Astrocyte (in vitro differentiated cells and primary cell): ENCODE data around the gene VPS37C. TPM values are rescaled to one million over a fixed set of nuclear protein-coding genes. Genes with fewer than 3 reads are reported as not detected.

Experiments used
- DNase-seq: peaks from one replicate; pipeline ENCODE4 v3.0.0-alpha.2; 2010; ENCODE audit warnings: low read depth
- FAIRE-seq: peaks from 2 replicates; lab custom pipeline; 2011; peaks lifted over from hg19 to GRCh38; lab: Jason Lieb, UNC
- H2AFZ ChIP-seq: 2 replicates; pipeline ENCODE4 v1.6.0; 2012; ENCODE audit warnings: low read depth, low read length, inconsistent platforms
- H3K27ac ChIP-seq: 2 replicates; pipeline ENCODE4 v1.5.1; 2011; ENCODE audit warnings: low read depth, low read length, inconsistent platforms
- H3K27me3 ChIP-seq: 2 replicates; pipeline ENCODE4 v1.6.0; 2011; ENCODE audit warnings: low read length, inconsistent platforms; ENCODE audit not compliant: insufficient read depth
- H3K36me3 ChIP-seq: 2 replicates; pipeline ENCODE4 v1.5.1; 2011; ENCODE audit warnings: low read length, inconsistent platforms; ENCODE audit not compliant: insufficient read depth
- H3K4me1 ChIP-seq: 2 replicates; pipeline ENCODE4 v1.5.1; 2011; ENCODE audit warnings: low read length, inconsistent platforms; ENCODE audit not compliant: insufficient read depth
- H3K4me2 ChIP-seq: 2 replicates; pipeline ENCODE4 v1.6.0; 2012; ENCODE audit warnings: low read length, inconsistent platforms
- H3K4me3 ChIP-seq: 2 replicates; pipeline ENCODE4 v1.5.1; 2011; ENCODE audit warnings: low read depth, mild to moderate bottlenecking, low read length, inconsistent platforms; ENCODE audit not compliant: insufficient read depth
- H3K79me2 ChIP-seq: 2 replicates; pipeline ENCODE4 v1.6.0; 2012; ENCODE audit warnings: mild to moderate bottlenecking, low read length, inconsistent platforms; ENCODE audit not compliant: insufficient read depth
- H3K9ac ChIP-seq: 2 replicates; pipeline ENCODE4 v1.6.0; 2012; ENCODE audit warnings: mild to moderate bottlenecking, low read length, inconsistent platforms
- H3K9me3 ChIP-seq: 2 replicates; pipeline ENCODE4 v1.5.1; 2012; ENCODE audit warnings: low read depth, mild to moderate bottlenecking, low read length, inconsistent platforms; ENCODE audit not compliant: insufficient read depth
- H4K20me1 ChIP-seq: 2 replicates; pipeline ENCODE4 v1.6.0; 2012; ENCODE audit warnings: low read length, inconsistent platforms; ENCODE audit not compliant: insufficient read depth
- H3K27ac Mint-ChIP-seq: one replicate; pipeline ENCODE4 v1.8.0; 2021; ENCODE audit warnings: mild to moderate bottlenecking, mixed read lengths; ENCODE audit not compliant: unreplicated experiment
- H3K27me3 Mint-ChIP-seq: one replicate; pipeline ENCODE4 v1.8.0; 2021; ENCODE audit warnings: low read depth, mixed read lengths; ENCODE audit not compliant: unreplicated experiment
- H3K36me3 Mint-ChIP-seq: one replicate; pipeline ENCODE4 v1.8.0; 2021; ENCODE audit warnings: low read depth, mixed read lengths; ENCODE audit not compliant: unreplicated experiment
- H3K4me1 Mint-ChIP-seq: one replicate; pipeline ENCODE4 v1.8.0; 2021; ENCODE audit warnings: low read depth, mixed read lengths; ENCODE audit not compliant: unreplicated experiment
- H3K4me3 Mint-ChIP-seq: one replicate; pipeline ENCODE4 v1.8.0; 2021; ENCODE audit warnings: mild to moderate bottlenecking, moderate library complexity, mixed read lengths; ENCODE audit not compliant: unreplicated experiment
- H3K9me3 Mint-ChIP-seq: one replicate; pipeline ENCODE4 v1.8.0; 2021; ENCODE audit warnings: mild to moderate bottlenecking, mixed read lengths; ENCODE audit not compliant: unreplicated experiment
- EZH2 ChIP-seq: IDR thresholded peaks from 2 replicates; pipeline ENCODE4 v1.6.1; 2012; ENCODE audit warnings: mild to moderate bottlenecking, low read length, inconsistent platforms; ENCODE audit not compliant: insufficient read depth
- total RNA-seq: library from RNA; stranded (reverse); gene quantifications from 2 replicates; pipeline ENCODE4 v1.2.1, GENCODE V29; 2021
- TF ChIP-seq, protein P1 (sequence below): IDR thresholded peaks from 2 replicates; pipeline ENCODE4 v1.5.1; 2011; ENCODE audit warnings: low read depth, mild to moderate bottlenecking, inconsistent platforms, low read length, moderate library complexity; ENCODE audit not compliant: insufficient read depth

VPS37C gene
- total RNA-seq, 1 donor from 2014 or later, result 18.1 TPM

DNA sequence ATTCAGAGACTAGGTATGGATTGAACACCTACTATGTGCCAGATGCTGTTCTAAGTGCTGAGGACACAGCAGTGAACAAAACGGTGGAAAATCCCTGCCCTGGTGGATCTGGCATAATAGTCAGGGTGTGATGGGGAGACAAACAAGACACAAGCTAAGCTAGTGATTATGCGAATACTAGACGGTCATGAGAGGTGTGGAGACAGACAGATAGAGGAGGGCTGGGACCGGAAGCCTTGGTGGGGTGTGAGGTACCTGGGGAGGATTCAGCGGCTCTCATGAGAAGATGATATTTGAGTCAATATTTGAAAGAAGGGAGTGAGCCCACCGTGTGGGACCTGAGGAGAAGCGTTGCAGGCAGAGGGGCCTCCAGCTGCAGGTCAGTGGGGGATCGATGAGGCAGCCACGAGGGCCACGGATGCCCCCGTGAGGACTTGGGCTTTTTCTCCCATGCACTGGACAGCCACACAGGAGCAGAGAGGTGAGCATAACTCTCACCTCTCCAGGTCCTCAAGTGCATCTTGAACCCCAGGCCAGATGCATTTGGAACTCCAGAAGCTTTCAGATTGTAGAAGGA lies 54.2 kb downstream of the VPS37C start:
- H3K4me1 Mint-ChIP-seq, result no peaks in the 10 kb centered on the region
- H4K20me1 ChIP-seq, result no peaks in the 10 kb centered on the region
- no peak for FAIRE-seq
- no peaks in the 10 kb centered on the region for H3K4me1 ChIP-seq
- peaks cover 38% of the 10 kb centered on the region for H3K27me3 Mint-ChIP-seq
- no peak overlapping the region for H2AFZ ChIP-seq
- no peak overlapping the region for H3K4me3 ChIP-seq
- TF ChIP-seq, protein P1, sequence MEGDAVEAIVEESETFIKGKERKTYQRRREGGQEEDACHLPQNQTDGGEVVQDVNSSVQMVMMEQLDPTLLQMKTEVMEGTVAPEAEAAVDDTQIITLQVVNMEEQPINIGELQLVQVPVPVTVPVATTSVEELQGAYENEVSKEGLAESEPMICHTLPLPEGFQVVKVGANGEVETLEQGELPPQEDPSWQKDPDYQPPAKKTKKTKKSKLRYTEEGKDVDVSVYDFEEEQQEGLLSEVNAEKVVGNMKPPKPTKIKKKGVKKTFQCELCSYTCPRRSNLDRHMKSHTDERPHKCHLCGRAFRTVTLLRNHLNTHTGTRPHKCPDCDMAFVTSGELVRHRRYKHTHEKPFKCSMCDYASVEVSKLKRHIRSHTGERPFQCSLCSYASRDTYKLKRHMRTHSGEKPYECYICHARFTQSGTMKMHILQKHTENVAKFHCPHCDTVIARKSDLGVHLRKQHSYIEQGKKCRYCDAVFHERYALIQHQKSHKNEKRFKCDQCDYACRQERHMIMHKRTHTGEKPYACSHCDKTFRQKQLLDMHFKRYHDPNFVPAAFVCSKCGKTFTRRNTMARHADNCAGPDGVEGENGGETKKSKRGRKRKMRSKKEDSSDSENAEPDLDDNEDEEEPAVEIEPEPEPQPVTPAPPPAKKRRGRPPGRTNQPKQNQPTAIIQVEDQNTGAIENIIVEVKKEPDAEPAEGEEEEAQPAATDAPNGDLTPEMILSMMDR, result no peak
- TF ChIP-seq EZH2, result no peak
- no peaks in the 10 kb centered on the region for H3K9me3 Mint-ChIP-seq
- no peak overlapping the region for H3K27ac ChIP-seq
- no peaks in the 10 kb centered on the region for H3K36me3 ChIP-seq
- H3K27me3 ChIP-seq, result no peaks in the 10 kb centered on the region
- no peak overlapping the region for H3K9ac ChIP-seq
- H3K79me2 ChIP-seq, result no peaks in the 10 kb centered on the region
- H3K4me3 Mint-ChIP-seq, result no peak overlapping the region
- H3K36me3 Mint-ChIP-seq, result peaks cover 1% of the 10 kb centered on the region
- H3K9me3 ChIP-seq, result no peaks in the 10 kb centered on the region
- no peak for DNase-seq
- H3K4me2 ChIP-seq, result no peak overlapping the region
- no peak overlapping the region for H3K27ac Mint-ChIP-seq

DNA sequence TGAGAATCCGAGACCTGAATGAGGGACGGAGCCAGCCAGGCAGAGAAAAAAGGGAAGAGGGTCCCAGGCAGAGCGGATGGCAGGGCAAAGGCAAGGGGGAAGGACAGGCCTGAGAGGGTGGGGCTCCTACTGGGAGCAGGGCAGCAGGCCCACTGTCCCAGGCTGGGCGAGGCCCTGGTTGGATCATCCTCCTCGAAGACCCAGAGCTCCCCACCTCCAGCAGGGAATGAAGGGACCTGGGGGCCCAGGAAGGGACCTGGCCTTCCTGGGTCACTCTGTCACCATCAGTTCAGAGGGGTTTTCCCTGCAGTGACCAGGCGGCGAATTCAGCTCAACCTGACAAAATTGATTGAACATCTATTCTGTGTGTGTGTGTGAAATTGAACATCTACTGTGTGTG lies 54.9 kb downstream of the VPS37C start:
- H3K27me3 ChIP-seq, result no peaks in the 10 kb centered on the region
- no peak for FAIRE-seq
- H3K4me2 ChIP-seq, result no peak overlapping the region
- Mint-ChIP-seq H3K27ac (no peak overlapping the region), H3K9me3 (no peaks in the 10 kb centered on the region), H3K4me1 (no peaks in the 10 kb centered on the region), H3K36me3 (no peaks in the 10 kb centered on the region), H3K4me3 (no peak overlapping the region), H3K27me3 (peaks cover 31% of the 10 kb centered on the region)
- no peak for DNase-seq
- TF ChIP-seq, protein P1, result no peak
- TF ChIP-seq EZH2, result no peak
- no peaks in the 10 kb centered on the region for H3K9me3 ChIP-seq
- no peaks in the 10 kb centered on the region for H4K20me1 ChIP-seq
- no peaks in the 10 kb centered on the region for H3K4me1 ChIP-seq
- H3K9ac ChIP-seq, result no peak overlapping the region
- H3K27ac ChIP-seq, result no peak overlapping the region
- no peaks in the 10 kb centered on the region for H3K79me2 ChIP-seq
- H2AFZ ChIP-seq, result no peak overlapping the region
- H3K4me3 ChIP-seq, result no peak overlapping the region
- no peaks in the 10 kb centered on the region for H3K36me3 ChIP-seq

DNA sequence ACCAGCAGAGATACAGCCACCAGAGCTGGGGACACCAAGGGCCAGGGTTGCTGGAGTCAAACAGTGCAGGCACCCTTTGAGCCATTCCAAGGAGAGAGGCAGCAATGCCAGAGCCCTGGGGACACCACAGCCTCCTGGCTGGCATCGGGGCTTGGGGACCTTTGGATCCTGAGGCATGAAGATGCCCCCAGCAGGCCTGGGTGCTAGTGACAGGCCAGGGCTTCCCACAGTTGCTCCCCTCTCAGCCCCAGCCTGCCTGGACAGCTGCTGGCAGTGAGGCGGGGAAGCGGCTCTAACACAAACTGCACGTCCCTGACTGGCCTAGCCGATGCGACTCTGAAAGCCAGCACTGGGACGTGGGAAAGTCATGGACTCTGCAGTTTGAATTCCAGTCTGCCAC lies 56.3 kb downstream of the VPS37C start:
- Mint-ChIP-seq H3K27ac (no peak overlapping the region), H3K4me1 (no peaks in the 10 kb centered on the region), H3K27me3 (peaks cover 29% of the 10 kb centered on the region), H3K9me3 (no peaks in the 10 kb centered on the region), H3K36me3 (no peaks in the 10 kb centered on the region), H3K4me3 (no peak overlapping the region)
- Histone ChIP-seq H3K27me3 (no peaks in the 10 kb centered on the region), H3K4me3 (no peak overlapping the region), H3K4me2 (no peak overlapping the region), H3K36me3 (no peaks in the 10 kb centered on the region), H2AFZ (no peak overlapping the region), H3K27ac (no peak overlapping the region), H4K20me1 (no peaks in the 10 kb centered on the region), H3K4me1 (no peaks in the 10 kb centered on the region), H3K79me2 (no peaks in the 10 kb centered on the region), H3K9ac (no peak overlapping the region), H3K9me3 (no peaks in the 10 kb centered on the region)
- no peak for TF ChIP-seq EZH2
- TF ChIP-seq, protein P1, result no peak
- FAIRE-seq (no peak), DNase-seq (no peak)
